Activated T-helper 1 cell treated with Interleukin-2 at 50 U/mL for 16 hours (primary cell): Measurements from ENCODE around the gene CAPN10.

ENCODE experiments used
- DNase-seq: peaks from one replicate; pipeline ENCODE4 v3.0.0-alpha.2; 2020; ENCODE audit warnings: low read depth

CAPN10 gene

GRCh38 chr2:240563951-240564560 lies 22.5 kb upstream of the CAPN10 start:
- no peak for DNase-seq

DNA sequence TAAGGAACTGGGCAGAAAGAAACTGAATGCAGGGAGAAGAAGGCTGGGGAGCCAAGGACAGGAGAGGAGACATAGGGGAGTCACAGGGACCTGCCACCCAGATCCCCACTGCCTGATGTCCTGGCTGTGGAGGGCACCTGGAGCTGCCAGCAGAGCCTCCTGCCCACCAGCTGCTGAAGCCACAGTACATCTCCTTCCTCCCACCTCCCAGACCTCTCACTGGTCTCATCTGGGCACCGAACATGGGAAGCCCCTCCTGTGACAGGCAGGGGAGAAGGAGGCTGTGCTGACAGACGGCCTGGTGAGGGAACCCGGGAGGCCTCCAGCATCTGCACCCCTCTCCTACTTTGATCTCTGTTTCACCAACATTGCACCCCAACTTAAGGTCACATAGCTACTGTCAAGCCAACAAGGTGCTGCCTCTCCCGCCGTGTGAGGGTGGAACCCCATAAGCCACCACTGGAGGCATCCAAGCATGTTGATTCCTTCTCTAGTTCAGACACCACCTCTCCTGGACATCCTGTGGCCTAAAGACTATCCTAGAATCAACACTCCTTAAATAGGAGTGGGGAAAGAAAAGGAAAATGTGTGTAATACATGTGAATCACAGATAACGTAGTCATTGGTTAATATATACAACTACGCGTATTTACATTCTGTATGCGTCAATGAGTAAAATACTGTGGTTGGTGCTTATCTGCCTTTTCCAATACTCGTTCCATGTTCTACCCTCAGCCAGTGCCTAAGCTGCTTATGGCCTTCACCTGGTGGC lies 21.8 kb upstream of the CAPN10 start:
- no peak for DNase-seq

GRCh38 chr2:240565333-240566202 lies 21.0 kb upstream of the CAPN10 start:
- peak; percentile 89 for DNase-seq

- peak; percentile 92 for DNase-seq
Observed at GRCh38 chr2:240566203-240567136, 20.1 kb upstream of the CAPN10 start.

DNA sequence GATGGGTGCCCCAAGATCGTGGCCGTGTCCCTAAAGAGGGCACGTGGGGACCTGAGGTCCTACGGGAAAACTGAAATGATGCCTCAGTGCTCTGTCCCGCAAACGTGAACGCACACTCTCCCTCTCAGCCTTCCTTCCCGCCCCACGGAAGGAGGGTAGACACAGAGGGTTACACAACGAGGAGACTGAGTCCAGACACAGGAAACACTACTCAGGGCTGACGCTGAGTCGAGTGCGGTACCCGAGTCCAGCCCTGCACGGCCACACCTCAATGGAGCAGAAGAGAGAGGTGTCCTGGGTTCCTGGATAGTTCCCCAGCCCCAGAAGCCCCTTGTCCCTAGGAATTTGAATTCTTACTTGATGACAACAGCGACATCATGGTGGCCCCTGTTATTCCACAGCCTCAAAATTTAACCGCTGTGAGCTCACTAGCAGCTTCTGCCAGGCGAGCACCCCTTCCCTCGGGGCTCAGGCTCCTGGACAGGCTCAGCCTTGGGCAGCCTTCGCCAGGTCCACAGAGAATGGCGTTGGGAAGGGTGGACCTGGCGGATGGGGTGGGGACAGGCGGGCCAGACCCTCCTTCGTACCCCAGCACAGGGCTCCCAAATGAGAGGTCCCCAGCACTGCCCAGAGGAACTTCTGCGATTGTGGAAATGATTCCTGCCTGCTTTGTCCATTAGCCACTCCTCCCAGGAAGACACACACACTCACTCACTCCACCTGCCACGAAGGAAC lies 19.2 kb upstream of the CAPN10 start:
- DNase-seq = no peak

GRCh38 chr2:240567872-240568677 lies 18.5 kb upstream of the CAPN10 start, which contains the start of gene RNPEPL1:
TSS of gene RNPEPL1 (plus strand) at chr2:240568484. CDS start at chr2:240568587, 103 bp downstream.
- DNase-seq = peak; percentile 52

DNA sequence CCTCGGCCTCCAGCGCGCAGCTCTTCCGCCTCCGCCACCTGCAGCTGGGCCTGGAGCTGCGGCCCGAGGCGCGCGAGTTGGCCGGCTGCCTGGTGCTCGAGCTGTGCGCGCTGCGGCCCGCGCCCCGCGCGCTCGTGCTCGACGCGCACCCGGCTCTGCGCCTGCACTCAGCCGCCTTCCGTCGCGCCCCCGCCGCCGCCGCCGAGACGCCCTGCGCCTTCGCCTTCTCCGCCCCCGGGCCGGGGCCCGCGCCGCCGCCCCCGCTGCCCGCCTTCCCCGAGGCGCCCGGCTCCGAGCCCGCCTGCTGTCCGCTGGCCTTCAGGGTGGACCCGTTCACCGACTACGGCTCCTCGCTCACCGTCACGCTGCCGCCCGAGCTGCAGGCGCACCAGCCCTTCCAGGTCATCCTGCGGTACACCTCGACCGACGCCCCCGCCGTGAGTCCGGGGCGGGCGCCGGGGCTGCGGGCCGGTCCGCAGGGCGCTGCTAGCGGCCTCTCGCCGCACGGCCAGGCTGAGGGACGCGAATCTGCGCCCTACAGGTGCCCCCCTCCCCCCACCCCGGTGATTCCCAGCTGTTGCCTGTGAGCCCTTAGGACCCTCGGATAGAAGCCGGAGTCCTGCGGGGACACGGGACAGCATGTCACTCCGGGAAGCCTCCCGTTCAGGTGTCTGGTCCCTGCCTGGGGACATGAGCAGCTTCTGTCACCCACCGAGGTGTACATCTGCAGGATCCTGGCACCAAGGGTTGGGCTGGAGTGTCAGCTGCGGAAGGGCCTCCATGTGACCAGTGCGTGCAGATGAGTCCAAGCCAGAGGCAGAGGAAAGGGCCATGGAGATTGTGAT lies 17.6 kb upstream of the CAPN10 start:
- peak; percentile 57 for DNase-seq

DNA sequence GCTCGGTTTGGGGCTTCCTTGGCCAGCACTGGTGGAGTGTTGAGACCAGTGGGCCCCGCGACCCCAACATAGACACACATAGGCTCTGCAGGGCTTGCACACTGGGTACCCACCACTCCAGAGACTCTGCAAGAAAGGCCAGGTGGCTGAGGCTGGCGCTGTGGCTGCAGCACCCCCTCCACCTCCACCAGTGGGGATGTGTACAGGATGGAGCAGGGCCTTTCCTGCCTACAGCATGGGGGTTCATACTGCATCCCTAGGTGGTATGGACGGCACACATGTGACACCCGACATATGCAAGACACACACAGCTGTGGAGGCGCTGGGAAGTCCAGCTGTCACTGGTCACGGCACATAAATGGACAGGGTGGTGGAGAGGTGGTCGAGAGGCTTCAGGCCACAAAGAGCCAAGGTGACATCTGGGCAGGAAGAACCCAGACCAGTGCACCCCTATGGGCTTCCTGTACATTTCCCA lies 17.0 kb upstream of the CAPN10 start:
- DNase-seq = no peak

- DNase-seq = no peak
Observed at GRCh38 chr2:240569998-240570530, 16.5 kb upstream of the CAPN10 start.

DNA sequence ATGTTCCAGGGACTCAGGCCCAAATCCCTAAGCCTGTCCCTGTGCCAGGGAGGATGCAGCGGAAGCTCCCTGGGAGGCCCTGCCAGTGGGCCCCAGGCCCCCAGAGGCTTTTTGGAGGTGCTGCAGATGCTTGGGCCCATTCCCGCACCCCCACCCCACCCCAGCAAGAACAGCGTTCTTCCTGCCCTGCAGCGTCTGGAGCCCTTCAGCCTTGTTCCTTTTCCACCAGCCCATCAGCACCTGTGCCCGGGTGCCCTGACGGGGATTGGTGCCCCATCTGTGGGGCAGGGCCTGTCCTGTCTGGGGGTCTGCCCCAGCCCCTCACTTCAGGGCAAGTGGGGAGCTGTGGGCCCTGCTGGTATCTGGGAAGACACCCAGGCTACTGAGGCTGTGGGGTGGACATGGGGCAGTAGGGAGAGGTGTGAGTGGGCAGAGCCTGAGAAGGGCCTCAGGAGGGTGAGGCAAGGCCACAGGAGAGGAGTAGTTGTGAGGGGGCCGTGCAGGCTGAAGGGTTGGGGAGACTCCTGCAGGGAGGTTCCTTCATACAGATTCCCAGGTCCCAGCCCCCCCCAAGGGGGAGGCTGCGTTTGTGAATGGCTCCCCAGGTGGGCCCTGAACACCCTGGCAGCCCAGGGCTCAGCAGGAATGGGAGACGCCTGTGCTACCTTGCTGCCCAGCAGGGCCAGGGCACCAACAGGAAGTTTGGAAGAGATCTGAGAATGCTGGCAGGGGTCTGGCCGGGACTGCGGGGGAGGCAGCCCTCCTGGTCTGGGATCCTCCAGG lies 15.8 kb upstream of the CAPN10 start:
- no peak for DNase-seq

- DNase-seq = no peak
Observed at GRCh38 chr2:240571314-240571973, 15.1 kb upstream of the CAPN10 start.

DNA sequence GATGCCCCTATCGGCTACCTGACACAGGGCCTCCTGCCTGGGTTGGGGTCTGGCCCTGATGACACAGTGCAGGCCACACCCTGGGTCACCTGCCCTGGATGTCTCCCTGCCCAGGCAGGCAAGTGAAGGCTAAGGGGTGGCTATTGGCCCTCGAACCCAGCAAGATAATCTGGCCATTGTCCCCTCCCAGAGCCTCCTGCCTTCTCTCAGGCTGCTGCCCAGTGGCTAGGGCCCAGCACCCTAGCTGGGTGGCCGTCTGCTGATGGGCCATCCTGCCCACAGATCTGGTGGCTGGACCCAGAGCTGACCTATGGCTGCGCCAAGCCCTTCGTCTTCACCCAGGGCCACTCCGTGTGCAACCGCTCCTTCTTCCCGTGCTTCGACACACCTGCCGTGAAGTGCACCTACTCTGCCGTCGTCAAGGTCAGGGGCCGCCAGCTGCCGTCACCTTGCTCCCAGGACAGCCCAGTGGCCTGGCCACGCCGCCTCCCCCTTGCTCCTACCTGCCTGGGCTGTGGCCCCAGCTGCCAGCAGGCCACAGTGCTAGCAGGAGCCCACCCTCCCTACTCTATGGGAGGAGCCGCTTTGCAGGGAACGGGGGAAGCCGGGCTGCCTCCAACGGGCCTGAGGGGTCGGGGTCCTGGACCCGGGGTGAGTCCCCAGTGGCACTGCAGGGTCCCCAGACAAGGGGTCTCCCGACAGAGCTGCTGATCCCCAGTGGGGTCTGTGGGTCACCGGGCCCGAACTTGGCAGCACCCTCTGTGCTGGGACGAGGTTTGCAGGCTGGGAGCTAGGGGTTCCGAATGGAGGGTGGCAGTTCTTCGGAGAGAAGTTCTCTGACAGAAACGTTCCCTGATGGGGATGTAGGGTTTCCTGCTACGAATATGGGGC lies 14.1 kb upstream of the CAPN10 start:
- DNase-seq = no peak

DNA sequence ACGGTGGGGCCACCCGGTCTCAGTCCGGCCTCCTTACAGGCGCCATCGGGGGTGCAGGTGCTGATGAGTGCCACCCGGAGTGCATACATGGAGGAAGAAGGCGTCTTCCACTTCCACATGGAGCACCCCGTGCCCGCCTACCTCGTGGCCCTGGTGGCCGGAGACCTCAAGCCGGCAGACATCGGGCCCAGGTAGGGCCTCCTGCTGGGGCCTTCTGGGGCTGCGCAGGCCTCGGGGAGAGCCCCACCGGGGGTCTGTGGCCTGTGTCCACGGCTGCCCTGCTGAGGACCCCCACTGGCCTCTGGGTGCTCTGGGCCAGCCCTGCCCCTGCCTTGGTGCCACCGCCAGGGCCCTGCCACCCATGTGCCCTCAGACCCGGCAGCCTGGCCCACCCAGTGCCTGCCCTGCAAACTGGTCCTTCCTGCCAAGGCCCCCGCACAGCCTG lies 13.4 kb upstream of the CAPN10 start:
- no peak for DNase-seq

DNA sequence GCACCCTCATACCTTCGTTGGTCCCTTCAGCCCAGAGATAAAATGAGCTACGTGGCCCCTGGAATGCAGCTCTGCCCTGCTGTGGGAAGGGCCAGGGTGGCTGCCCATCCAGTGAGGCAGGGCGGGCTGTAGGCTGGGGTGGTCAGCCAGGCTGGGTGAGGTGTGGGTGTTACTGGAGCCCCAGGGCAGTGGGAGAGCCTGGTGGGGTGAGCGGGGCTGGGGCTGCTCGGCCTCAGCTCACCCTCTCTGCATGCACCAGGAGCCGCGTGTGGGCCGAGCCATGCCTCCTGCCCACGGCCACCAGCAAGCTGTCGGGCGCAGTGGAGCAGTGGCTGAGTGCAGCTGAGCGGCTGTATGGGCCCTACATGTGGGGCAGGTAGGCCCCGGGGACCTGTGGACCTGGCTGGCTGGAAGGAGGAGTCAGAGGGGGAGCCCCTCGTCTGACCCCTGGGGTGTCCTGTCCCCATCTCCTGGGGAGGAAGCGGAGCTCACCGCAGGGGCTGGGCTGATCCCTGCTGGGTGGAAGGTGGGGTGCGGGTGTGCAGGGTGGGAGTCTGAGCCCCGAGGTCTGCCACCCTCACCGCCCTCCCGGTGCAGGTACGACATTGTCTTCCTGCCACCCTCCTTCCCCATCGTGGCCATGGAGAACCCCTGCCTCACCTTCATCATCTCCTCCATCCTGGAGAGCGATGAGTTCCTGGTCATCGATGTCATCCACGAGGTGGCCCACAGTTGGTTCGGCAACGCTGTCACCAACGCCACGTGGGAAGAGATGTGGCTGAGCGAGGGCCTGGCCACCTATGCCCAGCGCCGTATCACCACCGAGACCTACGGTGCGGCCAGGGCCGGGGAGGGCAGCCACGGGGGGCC lies 12.8 kb upstream of the CAPN10 start:
- DNase-seq = no peak
